Mesodermal cell (in vitro differentiated cells): Measurements from ENCODE around the gene CUL5. TPM values are rescaled to one million over a fixed set of nuclear protein-coding genes. Genes with fewer than 3 reads are reported as not detected.
A peak's percentile ranks its signal among the peaks of the same experiment; 100 is the strongest.

Experiments
- H3K27ac ChIP-seq: 2 replicates; pipeline ENCODE4 v1.7.0; 2013; ENCODE audit warnings: mild to moderate bottlenecking, low read depth, low read length, moderate library complexity; ENCODE audit not compliant: severe bottlenecking
- H3K36me3 ChIP-seq: 2 replicates; pipeline ENCODE4 v1.7.1; 2013; ENCODE audit warnings: mild to moderate bottlenecking, low read length, moderate library complexity; ENCODE audit not compliant: control insufficient read depth, insufficient read depth
- H3K4me1 ChIP-seq: one replicate; pipeline ENCODE4 v1.7.1; 2013; ENCODE audit warnings: mild to moderate bottlenecking, low read length; ENCODE audit not compliant: insufficient read depth, control insufficient read depth, poor library complexity, severe bottlenecking
- H3K4me3 ChIP-seq: 2 replicates; pipeline ENCODE4 v1.7.0; 2013; ENCODE audit warnings: low read length, control low read depth, mild to moderate bottlenecking; ENCODE audit not compliant: insufficient read depth, poor library complexity, severe bottlenecking; ENCODE audit errors: extremely low read depth
- H3K9me3 ChIP-seq: 2 replicates; pipeline ENCODE4 v1.7.1; 2013; ENCODE audit warnings: mild to moderate bottlenecking, low read length, moderate library complexity; ENCODE audit not compliant: control insufficient read depth
- WGBS, 2 experiments: methylation state at CpG; one replicate each; pipeline ENCODE4 v1.1.5; 2013; ENCODE audit warnings: missing lambda C conversion rate in 2 of 2; ENCODE audit not compliant: insufficient coverage in 2 of 2; 5-methylcytosine and 5-hydroxymethylcytosine counted together
- polyA plus RNA-seq, 2 experiments: library from polyadenylated mRNA; stranded (reverse); fragments of 50-300 nt; gene quantifications; one replicate each; pipeline ENCODE4 v1.2.3, GENCODE V29; 2013

The CUL5 gene
- polyA plus RNA-seq (2013, experiment 1 of 2) = 21.2 TPM
- 25.7 TPM for polyA plus RNA-seq (2013, experiment 2 of 2)

GRCh38 chr11:108008656-108009496 is at the start of gene CUL5:
Gene CUL5, plus strand, starts transcription at chr11:108008898. Its CDS starts 451 bp downstream, at chr11:108009349.
- Histone ChIP-seq H3K9me3 (no peaks in the 10 kb centered on the region), H3K36me3 (peaks cover 7% of the 10 kb centered on the region), H3K4me1 (no peaks in the 10 kb centered on the region), H3K27ac (peak within 1 kb of the TSS; percentile 100), H3K4me3 (peak within 1 kb of the TSS; percentile 78)
- WGBS, 2 experiments = 0% methylated on average over 62 to 63 of the region's 72 CpGs

GRCh38 chr11:107961480-107961879 is 47.2 kb upstream of the CUL5 start:
- H3K4me3 ChIP-seq = no peak overlapping the region
- no peaks in the 10 kb centered on the region for H3K36me3 ChIP-seq
- peaks cover 5% of the 10 kb centered on the region for H3K4me1 ChIP-seq
- WGBS, 2 experiments = no CpG with 5 or more reads among the region's 3 CpGs
- H3K9me3 ChIP-seq = no peaks in the 10 kb centered on the region
- no peak overlapping the region for H3K27ac ChIP-seq

DNA sequence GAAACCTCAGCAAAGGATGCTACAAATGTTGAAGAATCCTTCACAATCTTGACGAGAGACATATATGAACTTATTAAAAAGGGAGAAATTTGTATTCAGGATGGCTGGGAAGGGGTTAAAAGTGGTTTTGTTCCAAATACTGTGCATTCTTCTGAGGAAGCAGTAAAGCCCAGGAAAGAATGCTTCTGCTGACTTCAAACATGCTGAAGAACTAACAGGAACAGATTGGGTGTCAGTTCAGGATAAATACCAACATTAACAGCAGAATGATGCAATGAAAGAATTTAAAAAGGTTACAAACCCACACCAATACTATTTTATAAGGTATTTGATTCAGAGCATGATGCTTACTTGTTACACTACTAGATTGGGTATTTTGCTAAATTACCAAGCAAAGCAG is 46.5 kb upstream of the CUL5 start:
- Histone ChIP-seq H3K9me3 (no peaks in the 10 kb centered on the region), H3K36me3 (no peaks in the 10 kb centered on the region), H3K27ac (peak overlapping the region; percentile 29), H3K4me1 (peaks cover 5% of the 10 kb centered on the region), H3K4me3 (no peak overlapping the region)
- 78 to 100% methylated on average over 1 of the region's 1 CpG for WGBS, 2 experiments

- WGBS, 2 experiments = 89 to 100% methylated on average over 4 of the region's 8 CpGs
- Histone ChIP-seq H3K27ac (no peak overlapping the region), H3K4me1 (peaks cover 5% of the 10 kb centered on the region), H3K4me3 (no peak overlapping the region), H3K9me3 (no peaks in the 10 kb centered on the region), H3K36me3 (no peaks in the 10 kb centered on the region)
Measured at GRCh38 chr11:107963091-107963490, 45.6 kb upstream of the CUL5 start.

GRCh38 chr11:107969219-107969618 is 39.5 kb upstream of the CUL5 start:
- Histone ChIP-seq H3K27ac (no peak overlapping the region), H3K4me3 (no peak overlapping the region), H3K9me3 (no peaks in the 10 kb centered on the region), H3K36me3 (no peaks in the 10 kb centered on the region), H3K4me1 (no peaks in the 10 kb centered on the region)

DNA sequence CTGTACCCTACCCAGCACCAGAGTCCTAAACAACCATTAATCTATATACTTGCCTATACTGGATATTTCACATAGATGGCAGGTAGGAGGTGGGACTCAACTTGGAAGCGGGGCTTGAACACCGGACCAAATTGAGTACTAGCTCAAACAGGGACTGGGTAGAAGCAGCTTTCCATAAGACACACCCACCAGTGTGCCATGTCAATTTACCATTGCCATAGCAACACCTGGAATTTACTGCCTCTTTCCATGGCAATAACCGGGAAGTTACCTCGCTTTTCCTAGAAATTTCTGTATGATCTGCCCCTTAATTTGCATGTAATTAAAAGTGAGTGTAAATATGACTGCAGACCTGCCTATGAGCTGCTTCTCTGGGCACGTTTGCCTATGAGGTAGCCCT is 38.6 kb upstream of the CUL5 start:
- no peak overlapping the region for H3K4me3 ChIP-seq
- no peak overlapping the region for H3K27ac ChIP-seq
- H3K36me3 ChIP-seq = no peaks in the 10 kb centered on the region
- no peaks in the 10 kb centered on the region for H3K4me1 ChIP-seq
- WGBS, 2 experiments = 70 to 90% methylated on average over 2 to 3 of the region's 5 CpGs
- H3K9me3 ChIP-seq = no peaks in the 10 kb centered on the region

DNA sequence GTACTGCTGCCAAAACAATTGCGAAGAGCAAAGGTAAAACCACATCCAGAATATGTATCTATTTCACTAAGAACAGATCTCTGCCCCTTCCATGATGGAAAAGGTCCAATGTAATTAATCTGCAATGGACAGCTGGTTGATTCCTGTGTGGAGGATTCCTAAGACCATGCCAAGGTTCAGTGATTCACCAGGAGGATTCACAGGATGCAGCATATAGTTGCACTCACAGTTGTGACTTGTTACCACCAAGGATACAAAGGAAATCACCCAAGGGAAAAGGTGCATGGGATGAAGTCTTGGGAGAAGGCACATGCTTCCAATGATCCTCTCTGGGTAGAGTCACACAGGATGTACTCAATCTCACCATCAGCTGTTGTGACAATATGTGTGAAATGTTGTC is 35.1 kb upstream of the CUL5 start:
- H3K36me3 ChIP-seq = no peaks in the 10 kb centered on the region
- 100% methylated on average over 1 of the region's 1 CpG; no CpG with 5 or more reads in 1 of the 2 experiments for WGBS, 2 experiments
- no peaks in the 10 kb centered on the region for H3K4me1 ChIP-seq
- H3K9me3 ChIP-seq = no peaks in the 10 kb centered on the region
- H3K27ac ChIP-seq = no peak overlapping the region
- no peak overlapping the region for H3K4me3 ChIP-seq

- Histone ChIP-seq H3K27ac (no peak overlapping the region), H3K4me1 (no peaks in the 10 kb centered on the region), H3K36me3 (no peaks in the 10 kb centered on the region), H3K4me3 (no peak overlapping the region), H3K9me3 (no peaks in the 10 kb centered on the region)
- WGBS, 2 experiments = 100% methylated on average over 2 of the region's 5 CpGs
Measured at GRCh38 chr11:107988397-107989158, 20.1 kb upstream of the CUL5 start.

GRCh38 chr11:107991868-107992414 is 16.8 kb upstream of the CUL5 start:
- H3K4me3 ChIP-seq = no peak overlapping the region
- no peak overlapping the region for H3K27ac ChIP-seq
- no peaks in the 10 kb centered on the region for H3K4me1 ChIP-seq
- no peaks in the 10 kb centered on the region for H3K9me3 ChIP-seq
- no peaks in the 10 kb centered on the region for H3K36me3 ChIP-seq
- WGBS, 2 experiments = 83 to 87% methylated on average over 3 to 4 of the region's 5 CpGs

GRCh38 chr11:107996006-107996776 is 12.5 kb upstream of the CUL5 start:
- Histone ChIP-seq H3K27ac (no peak overlapping the region), H3K9me3 (no peaks in the 10 kb centered on the region), H3K4me1 (no peaks in the 10 kb centered on the region), H3K36me3 (no peaks in the 10 kb centered on the region), H3K4me3 (no peak overlapping the region)
- 80 to 86% methylated on average over 2 of the region's 5 CpGs for WGBS, 2 experiments
